B cell (primary cell): ENCODE measurements around the gene IGF1R. TPM values are rescaled to one million over a fixed set of nuclear protein-coding genes. Genes with fewer than 3 reads are reported as not detected.

ENCODE experiments used
- ATAC-seq: fragments of 200-7000 bp; cut with Tn5 transposase; one replicate; pipeline ENCODE4 v1.10.0; 2021; ENCODE audit warnings: low read depth, mild to moderate bottlenecking, moderate number of reproducible peaks, moderate library complexity
- CTCF ChIA-PET: fragments of 350-600 bp; sonication (Branson Sonifier 250); formaldehyde crosslinking; loops from one replicate; lab custom pipeline; 2021; ENCODE audit warnings: antibody characterized with exemption, inconsistent platforms; lab: Charles Lee
- POLR2A ChIA-PET: fragments of 350-600 bp; sonication (Branson Sonifier 250); formaldehyde crosslinking; loops from one replicate; lab custom pipeline; 2021; ENCODE audit warnings: antibody characterized with exemption; lab: Charles Lee
- DNase-seq: peaks from one replicate; pipeline ENCODE4 v3.0.0; 2013
- H2AFZ ChIP-seq: 2 replicates; pipeline ENCODE4 v1.6.1; 2012; ENCODE audit warnings: mild to moderate bottlenecking, low read depth, low read length; ENCODE audit not compliant: insufficient read depth, poor library complexity, severe bottlenecking
- H3K27ac ChIP-seq, 2 donors: 1 replicate in 1 of 2; 2 replicates in 1 of 2; pipeline ENCODE4 v1.5.1; 2012 to 2013; ENCODE audit warnings: low read length in 2 of 2, mild to moderate bottlenecking in 2 of 2, moderate library complexity in 1 of 2
- H3K27me3 ChIP-seq, 4 experiments: fragments of 200-600 bp in 1 of 4; sonication (generic) in 1 of 4; replicated peaks in 1 of 4; 1 replicate in 2 of 4; 2 replicates in 2 of 4; pipeline versions ENCODE4 v1.6.1 to v1.7.0; 2013 to 2016; ENCODE audit warnings: low read length in 3 of 4, mild to moderate bottlenecking in 2 of 4, mixed read lengths in 1 of 4, moderate library complexity in 1 of 4; ENCODE audit not compliant: insufficient read depth in 4 of 4, control insufficient read depth in 3 of 4; ENCODE audit errors: control extremely low read depth in 1 of 4
- H3K36me3 ChIP-seq, 2 experiments: replicated peaks in 1 of 2; 1 replicate in 1 of 2; 2 replicates in 1 of 2; pipeline versions ENCODE4 v1.6.1 to v1.7.1; 2013; ENCODE audit warnings: low read length in 1 of 2; ENCODE audit not compliant: insufficient read depth in 2 of 2, control insufficient read depth in 1 of 2; ENCODE audit errors: control extremely low read depth in 1 of 2, extremely low read depth in 1 of 2
- H3K4me1 ChIP-seq, 2 donors: fragments of 200-600 bp in 1 of 2; sonication (generic) in 1 of 2; 1 replicate in 1 of 2; 2 replicates in 1 of 2; pipeline versions ENCODE4 v1.5.1 to v1.6.1; 2013 to 2017; ENCODE audit warnings: low read length in 2 of 2; ENCODE audit not compliant: control insufficient read depth in 2 of 2, insufficient read depth in 2 of 2
- H3K4me2 ChIP-seq: replicated peaks from 2 replicates; pipeline ENCODE3; 2012; ENCODE audit warnings: mild to moderate bottlenecking, low read depth, low read length; ENCODE audit not compliant: poor library complexity, severe bottlenecking
- H3K4me3 ChIP-seq, 5 experiments: fragments of 200-600 bp in 1 of 5; sonication (generic) in 1 of 5; 1 replicate in 3 of 5; 2 replicates in 2 of 5; pipeline versions ENCODE4 v1.5.1 to v1.7.0; 2011 to 2016; ENCODE audit warnings: low read length in 4 of 5, mild to moderate bottlenecking in 4 of 5, low read depth in 2 of 5, control low read depth in 1 of 5, moderate library complexity in 1 of 5; ENCODE audit not compliant: insufficient read depth in 1 of 5; ENCODE audit errors: control extremely low read depth in 1 of 5, extremely low read depth in 1 of 5
- H3K79me2 ChIP-seq: fragments of 200-600 bp; sonication (generic); one replicate; pipeline ENCODE4 v1.6.0; 2016; ENCODE audit warnings: low read length; ENCODE audit not compliant: control insufficient read depth, insufficient read depth
- H3K9ac ChIP-seq: fragments of 200-600 bp; sonication (generic); 2 replicates; pipeline ENCODE4 v1.6.1; 2017; ENCODE audit warnings: mild to moderate bottlenecking, low read length, moderate library complexity
- H3K9me3 ChIP-seq, 3 donors: one replicate each; pipeline versions ENCODE4 v1.6.1 to v1.7.1; 2013; ENCODE audit warnings: low read length in 2 of 3; ENCODE audit not compliant: control insufficient read depth in 2 of 3, insufficient read depth in 1 of 3; ENCODE audit errors: control extremely low read depth in 1 of 3
- H4K20me1 ChIP-seq: 2 replicates; pipeline ENCODE4 v1.6.0; 2012; ENCODE audit warnings: mild to moderate bottlenecking, low read length; ENCODE audit not compliant: insufficient read depth, control insufficient read depth, poor library complexity, severe bottlenecking
- H3K27ac Mint-ChIP-seq: one replicate; pipeline ENCODE4 v1.8.0; 2021; ENCODE audit warnings: mixed read lengths
- H3K27me3 Mint-ChIP-seq: one replicate; pipeline ENCODE4 v1.8.0; 2021; ENCODE audit warnings: mixed read lengths
- H3K4me1 Mint-ChIP-seq: one replicate; pipeline ENCODE4 v1.8.0; 2021; ENCODE audit warnings: mixed read lengths
- H3K4me3 Mint-ChIP-seq: one replicate; pipeline ENCODE4 v1.8.0; 2021; ENCODE audit warnings: mixed read lengths
- H3K9me3 Mint-ChIP-seq: one replicate; pipeline ENCODE4 v1.8.0; 2022; ENCODE audit warnings: mixed read lengths; ENCODE audit not compliant: insufficient read depth
- CTCF ChIP-seq: fragments of 200-600 bp; IDR thresholded peaks from one replicate; pipeline ENCODE4 v1.8.0; 2022; ENCODE audit warnings: antibody characterized with exemption, mild to moderate bottlenecking
- EZH2 ChIP-seq: IDR thresholded peaks from 2 replicates; pipeline ENCODE4 v1.6.1; 2012; ENCODE audit warnings: borderline replicate concordance, low read depth, mild to moderate bottlenecking, moderate library complexity, low read length; ENCODE audit not compliant: insufficient read depth, poor library complexity, severe bottlenecking
- WGBS: methylation state at CpG from one replicate; pipeline ENCODE4 v1.1.5; 2013; ENCODE audit warnings: missing lambda C conversion rate; ENCODE audit not compliant: insufficient coverage; 5-methylcytosine and 5-hydroxymethylcytosine counted together
- intact Hi-C: fragments of 100-400 bp; cut with micrococcal nuclease; formaldehyde crosslinking; loops from one replicate; pipeline ENCODE4 v1.10.0; 2022
- polyA plus RNA-seq: library from polyadenylated mRNA; depleted of rRNA; stranded (reverse); fragments of >200 nt; gene quantifications from 2 replicates; pipeline ENCODE4 v1.2.3, GENCODE V29; 2012
- total RNA-seq, 2 donors: library from RNA; stranded (reverse); fragments of 120-200 nt in 1 of 2; gene quantifications; 1 replicate in 1 of 2; 2 replicates in 1 of 2; pipeline versions ENCODE4 v1.2.3 to v1.2.4, GENCODE V29; 2013 to 2022

The IGF1R gene
- total and polyA plus RNA-seq, 2 donors (not counting 1 experiment from before 2014, with no cell fraction given), result 5.4 to 23.1 TPM

GRCh38 chr15:98956796-98957553, 308.6 kb downstream of the IGF1R start:
- ChIA-PET POLR2A (no interaction called here), CTCF (no interaction called here)
- intact Hi-C loops, result no loop called here
- Mint-ChIP-seq H3K4me1 (no peaks in the 10 kb centered on the region), H3K27ac (no peak overlapping the region), H3K27me3 (no peaks in the 10 kb centered on the region), H3K9me3 (peaks cover 5% of the 10 kb centered on the region), H3K4me3 (no peak overlapping the region)
- Histone ChIP-seq H3K79me2 (no peaks in the 10 kb centered on the region), H2AFZ (no peak overlapping the region), H3K27me3 (no peaks in the 10 kb centered on the region), H3K4me3 (no peak overlapping the region), H3K9me3 (peaks cover 0 to 14% (median 7%) of the 10 kb centered on the region in 3 donors), H3K36me3 (peaks cover 7 to 10% of the 10 kb centered on the region in 2 experiments), H3K27ac (no peak overlapping the region), H3K9ac (no peak overlapping the region), H3K4me2 (no peak overlapping the region), H4K20me1 (no peaks in the 10 kb centered on the region), H3K4me1 (no peaks in the 10 kb centered on the region)
- no peak for TF ChIP-seq EZH2
- TF ChIP-seq CTCF, result no peak
- ATAC-seq (no peak), DNase-seq (no peak)
- 83% methylated on average over 33 of the region's 39 CpGs for WGBS

GRCh38 chr15:98957655-98958054, 309.3 kb downstream of the IGF1R start:
- TF ChIP-seq CTCF (no peak), EZH2 (no peak)
- ChIA-PET CTCF (no interaction called here), POLR2A (no interaction called here)
- Histone ChIP-seq H3K4me3 (no peak overlapping the region), H3K4me2 (no peak overlapping the region), H3K79me2 (no peaks in the 10 kb centered on the region), H2AFZ (no peak overlapping the region), H3K9ac (no peak overlapping the region), H4K20me1 (no peaks in the 10 kb centered on the region), H3K27me3 (no peaks in the 10 kb centered on the region), H3K9me3 (peaks cover 0 to 16% (median 7%) of the 10 kb centered on the region in 3 donors), H3K27ac (no peak overlapping the region), H3K36me3 (peaks cover 8 to 11% of the 10 kb centered on the region in 2 experiments), H3K4me1 (no peaks in the 10 kb centered on the region)
- Mint-ChIP-seq H3K9me3 (peaks cover 5% of the 10 kb centered on the region), H3K4me3 (no peak overlapping the region), H3K27me3 (no peaks in the 10 kb centered on the region), H3K27ac (no peak overlapping the region), H3K4me1 (no peaks in the 10 kb centered on the region)
- intact Hi-C loops, result no loop called here
- ATAC-seq (no peak), DNase-seq (no peak)
- WGBS, result 72% methylated on average over 6 of the region's 6 CpGs
